Neural progenitor cell (in vitro differentiated cells): ENCODE results near the gene GPN1.

Experiments used
- EZH2 ChIP-seq: fragments of 200-600 bp; sonication (generic); IDR thresholded peaks from 2 replicates; pipeline ENCODE4 v1.6.1; 2017; ENCODE audit warnings: antibody characterized with exemption, mild to moderate bottlenecking, moderate library complexity
- EZH2phosphoT487 ChIP-seq: fragments of 200-600 bp; sonication (generic); IDR thresholded peaks from 2 replicates; pipeline ENCODE4 v1.6.1; 2017; ENCODE audit warnings: antibody characterized with exemption
- TF ChIP-seq, protein P1 (sequence below): fragments of 200-600 bp; sonication (generic); IDR thresholded peaks from 2 replicates; pipeline ENCODE4 v1.5.1; 2017; ENCODE audit warnings: antibody characterized with exemption, mild to moderate bottlenecking

DNA sequence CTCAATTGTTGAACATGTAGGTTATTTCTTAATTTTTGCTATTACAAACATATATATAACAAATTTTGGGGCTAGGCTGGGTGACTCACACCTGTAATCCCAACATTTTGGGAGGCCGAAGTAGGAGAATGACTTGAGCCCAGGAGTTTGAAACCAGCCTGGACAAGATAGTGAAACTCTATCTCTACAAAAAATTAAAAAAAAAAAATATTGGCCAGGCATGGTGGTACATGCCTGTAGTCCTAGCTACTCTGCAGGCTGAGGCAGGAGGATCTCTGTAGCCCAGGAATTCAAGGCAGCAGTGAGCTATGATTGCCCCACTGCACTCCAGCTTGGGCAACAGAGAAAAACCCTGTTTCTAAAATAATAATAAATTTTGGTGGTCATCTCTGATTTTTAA, 58.4 kb downstream of the GPN1 start:
- TF ChIP-seq EZH2: no peak
- TF ChIP-seq, protein P1, sequence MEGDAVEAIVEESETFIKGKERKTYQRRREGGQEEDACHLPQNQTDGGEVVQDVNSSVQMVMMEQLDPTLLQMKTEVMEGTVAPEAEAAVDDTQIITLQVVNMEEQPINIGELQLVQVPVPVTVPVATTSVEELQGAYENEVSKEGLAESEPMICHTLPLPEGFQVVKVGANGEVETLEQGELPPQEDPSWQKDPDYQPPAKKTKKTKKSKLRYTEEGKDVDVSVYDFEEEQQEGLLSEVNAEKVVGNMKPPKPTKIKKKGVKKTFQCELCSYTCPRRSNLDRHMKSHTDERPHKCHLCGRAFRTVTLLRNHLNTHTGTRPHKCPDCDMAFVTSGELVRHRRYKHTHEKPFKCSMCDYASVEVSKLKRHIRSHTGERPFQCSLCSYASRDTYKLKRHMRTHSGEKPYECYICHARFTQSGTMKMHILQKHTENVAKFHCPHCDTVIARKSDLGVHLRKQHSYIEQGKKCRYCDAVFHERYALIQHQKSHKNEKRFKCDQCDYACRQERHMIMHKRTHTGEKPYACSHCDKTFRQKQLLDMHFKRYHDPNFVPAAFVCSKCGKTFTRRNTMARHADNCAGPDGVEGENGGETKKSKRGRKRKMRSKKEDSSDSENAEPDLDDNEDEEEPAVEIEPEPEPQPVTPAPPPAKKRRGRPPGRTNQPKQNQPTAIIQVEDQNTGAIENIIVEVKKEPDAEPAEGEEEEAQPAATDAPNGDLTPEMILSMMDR: no peak
- TF ChIP-seq EZH2phosphoT487: no peak
